ENCODE results near the gene ADAM11. TPM values are rescaled to one million over a fixed set of nuclear protein-coding genes. Genes with fewer than 3 reads are reported as not detected.
A peak's percentile ranks its signal among the peaks of the same experiment; 100 is the strongest.

The ADAM11 gene
- total and polyA plus RNA-seq, 2 of the 13 experiments (the other 11 are each of a cell fraction or from before 2014, with no cell fraction given) = 0.38 to 0.91 TPM

DNA sequence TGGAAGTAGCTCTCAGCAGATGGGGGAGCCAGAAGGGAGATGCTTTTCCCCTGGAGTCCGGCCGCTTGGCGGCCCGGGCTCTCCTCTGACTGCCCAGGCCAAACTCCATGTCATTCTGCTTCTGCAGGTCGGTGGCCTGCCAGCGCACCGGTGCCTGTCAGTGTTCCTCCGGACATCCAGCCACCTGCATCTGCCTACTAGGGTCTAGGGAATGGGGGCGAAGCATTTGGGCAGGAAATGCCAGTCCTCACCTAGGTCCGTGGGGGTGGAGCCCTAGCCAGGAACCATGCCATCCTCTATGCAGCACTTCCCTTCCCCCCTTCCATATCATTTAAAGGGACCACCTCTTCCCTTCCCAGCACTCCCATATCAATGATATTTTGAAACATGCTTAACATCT, 37.1 kb downstream of the ADAM11 start:
- 42% methylated on average over 6 of the region's 10 CpGs for WGBS (ENCODE audit: low lambda C conversion rate)
- FAIRE-seq (no peak), DNase-seq (ENCODE audit: low spot score) (no peak), ATAC-seq (peak; percentile 38; the same call in 1 of the 3 replicates)
- TF ChIP-seq, protein P1, sequence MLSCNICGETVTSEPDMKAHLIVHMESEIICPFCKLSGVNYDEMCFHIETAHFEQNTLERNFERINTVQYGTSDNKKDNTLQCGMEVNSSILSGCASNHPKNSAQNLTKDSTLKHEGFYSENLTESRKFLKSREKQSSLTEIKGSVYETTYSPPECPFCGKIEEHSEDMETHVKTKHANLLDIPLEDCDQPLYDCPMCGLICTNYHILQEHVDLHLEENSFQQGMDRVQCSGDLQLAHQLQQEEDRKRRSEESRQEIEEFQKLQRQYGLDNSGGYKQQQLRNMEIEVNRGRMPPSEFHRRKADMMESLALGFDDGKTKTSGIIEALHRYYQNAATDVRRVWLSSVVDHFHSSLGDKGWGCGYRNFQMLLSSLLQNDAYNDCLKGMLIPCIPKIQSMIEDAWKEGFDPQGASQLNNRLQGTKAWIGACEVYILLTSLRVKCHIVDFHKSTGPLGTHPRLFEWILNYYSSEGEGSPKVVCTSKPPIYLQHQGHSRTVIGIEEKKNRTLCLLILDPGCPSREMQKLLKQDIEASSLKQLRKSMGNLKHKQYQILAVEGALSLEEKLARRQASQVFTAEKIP (CRISPR knock-in tag; IDR thresholded peaks at IDR 0.05; ENCODE audit: borderline replicate concordance) = no peak
- TF ChIP-seq RBM39 (IDR thresholded peaks at IDR 0.05; ENCODE audit: low read depth, low read length, poor library complexity, severe bottlenecking) (no peak), CBFB (CRISPR knock-in tag; IDR thresholded peaks at IDR 0.05) (no peak), ZNF629 (CRISPR knock-in tag; conservative IDR thresholded peaks at IDR 0.05) (no peak), AHDC1 (CRISPR knock-in tag; IDR thresholded peaks at IDR 0.05; ENCODE audit: borderline replicate concordance) (no peak)
- TF ChIP-seq, protein P2, sequence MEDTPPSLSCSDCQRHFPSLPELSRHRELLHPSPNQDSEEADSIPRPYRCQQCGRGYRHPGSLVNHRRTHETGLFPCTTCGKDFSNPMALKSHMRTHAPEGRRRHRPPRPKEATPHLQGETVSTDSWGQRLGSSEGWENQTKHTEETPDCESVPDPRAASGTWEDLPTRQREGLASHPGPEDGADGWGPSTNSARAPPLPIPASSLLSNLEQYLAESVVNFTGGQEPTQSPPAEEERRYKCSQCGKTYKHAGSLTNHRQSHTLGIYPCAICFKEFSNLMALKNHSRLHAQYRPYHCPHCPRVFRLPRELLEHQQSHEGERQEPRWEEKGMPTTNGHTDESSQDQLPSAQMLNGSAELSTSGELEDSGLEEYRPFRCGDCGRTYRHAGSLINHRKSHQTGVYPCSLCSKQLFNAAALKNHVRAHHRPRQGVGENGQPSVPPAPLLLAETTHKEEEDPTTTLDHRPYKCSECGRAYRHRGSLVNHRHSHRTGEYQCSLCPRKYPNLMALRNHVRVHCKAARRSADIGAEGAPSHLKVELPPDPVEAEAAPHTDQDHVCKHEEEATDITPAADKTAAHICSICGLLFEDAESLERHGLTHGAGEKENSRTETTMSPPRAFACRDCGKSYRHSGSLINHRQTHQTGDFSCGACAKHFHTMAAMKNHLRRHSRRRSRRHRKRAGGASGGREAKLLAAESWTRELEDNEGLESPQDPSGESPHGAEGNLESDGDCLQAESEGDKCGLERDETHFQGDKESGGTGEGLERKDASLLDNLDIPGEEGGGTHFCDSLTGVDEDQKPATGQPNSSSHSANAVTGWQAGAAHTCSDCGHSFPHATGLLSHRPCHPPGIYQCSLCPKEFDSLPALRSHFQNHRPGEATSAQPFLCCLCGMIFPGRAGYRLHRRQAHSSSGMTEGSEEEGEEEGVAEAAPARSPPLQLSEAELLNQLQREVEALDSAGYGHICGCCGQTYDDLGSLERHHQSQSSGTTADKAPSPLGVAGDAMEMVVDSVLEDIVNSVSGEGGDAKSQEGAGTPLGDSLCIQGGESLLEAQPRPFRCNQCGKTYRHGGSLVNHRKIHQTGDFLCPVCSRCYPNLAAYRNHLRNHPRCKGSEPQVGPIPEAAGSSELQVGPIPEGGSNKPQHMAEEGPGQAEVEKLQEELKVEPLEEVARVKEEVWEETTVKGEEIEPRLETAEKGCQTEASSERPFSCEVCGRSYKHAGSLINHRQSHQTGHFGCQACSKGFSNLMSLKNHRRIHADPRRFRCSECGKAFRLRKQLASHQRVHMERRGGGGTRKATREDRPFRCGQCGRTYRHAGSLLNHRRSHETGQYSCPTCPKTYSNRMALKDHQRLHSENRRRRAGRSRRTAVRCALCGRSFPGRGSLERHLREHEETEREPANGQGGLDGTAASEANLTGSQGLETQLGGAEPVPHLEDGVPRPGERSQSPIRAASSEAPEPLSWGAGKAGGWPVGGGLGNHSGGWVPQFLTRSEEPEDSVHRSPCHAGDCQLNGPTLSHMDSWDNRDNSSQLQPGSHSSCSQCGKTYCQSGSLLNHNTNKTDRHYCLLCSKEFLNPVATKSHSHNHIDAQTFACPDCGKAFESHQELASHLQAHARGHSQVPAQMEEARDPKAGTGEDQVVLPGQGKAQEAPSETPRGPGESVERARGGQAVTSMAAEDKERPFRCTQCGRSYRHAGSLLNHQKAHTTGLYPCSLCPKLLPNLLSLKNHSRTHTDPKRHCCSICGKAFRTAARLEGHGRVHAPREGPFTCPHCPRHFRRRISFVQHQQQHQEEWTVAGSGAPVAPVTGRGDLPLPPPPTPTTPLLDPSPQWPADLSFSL (CRISPR knock-in tag; IDR thresholded peaks at IDR 0.05) = no peak
- TF ChIP-seq, protein P3, sequence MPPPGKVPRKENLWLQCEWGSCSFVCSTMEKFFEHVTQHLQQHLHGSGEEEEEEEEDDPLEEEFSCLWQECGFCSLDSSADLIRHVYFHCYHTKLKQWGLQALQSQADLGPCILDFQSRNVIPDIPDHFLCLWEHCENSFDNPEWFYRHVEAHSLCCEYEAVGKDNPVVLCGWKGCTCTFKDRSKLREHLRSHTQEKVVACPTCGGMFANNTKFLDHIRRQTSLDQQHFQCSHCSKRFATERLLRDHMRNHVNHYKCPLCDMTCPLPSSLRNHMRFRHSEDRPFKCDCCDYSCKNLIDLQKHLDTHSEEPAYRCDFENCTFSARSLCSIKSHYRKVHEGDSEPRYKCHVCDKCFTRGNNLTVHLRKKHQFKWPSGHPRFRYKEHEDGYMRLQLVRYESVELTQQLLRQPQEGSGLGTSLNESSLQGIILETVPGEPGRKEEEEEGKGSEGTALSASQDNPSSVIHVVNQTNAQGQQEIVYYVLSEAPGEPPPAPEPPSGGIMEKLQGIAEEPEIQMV (CRISPR knock-in tag; IDR thresholded peaks at IDR 0.05; ENCODE audit: low read depth) = 0 out of 2 replicates have a peak, but pooled peaks have one; percentile 31
- BruUV-seq (replicated peaks) = no TSS peak
- POLR2A ChIA-PET = no interaction called here
- no peak overlapping the region for H3K27ac ChIP-seq (ENCODE audit: extremely low read length, insufficient read depth, low read length)
- no peak overlapping the region for H3K4me3 ChIP-seq (replicated peaks in 1 of 3; ENCODE audit: insufficient read depth in 1 of 3, low read depth in 2 of 3, low read length in 3 of 3)
- no peaks in the 10 kb centered on the region for H3K79me2 ChIP-seq (ENCODE audit: insufficient read depth, low read length)
- H3K4me2 ChIP-seq (ENCODE audit: low read depth, low read length) = no peak overlapping the region
- no peak overlapping the region for H2AFZ ChIP-seq (ENCODE audit: low read length)
- no peak overlapping the region for H3K9ac ChIP-seq (ENCODE audit: insufficient read depth, low read depth, low read length)
- H3K36me3 ChIP-seq (replicated peaks in 1 of 2; ENCODE audit: control insufficient read depth in 1 of 2, insufficient read depth in 2 of 2, low read length in 2 of 2) = no peaks in the 10 kb centered on the region
- CTCF ChIA-PET (ENCODE audit: low intra/inter-chr PET ratio, low total read pairs) = no interaction called here
- peaks cover 22% of the 10 kb centered on the region for H3K4me1 ChIP-seq (ENCODE audit: insufficient read depth, low read length)
- intact Hi-C loops (cut with micrococcal nuclease; ENCODE audit: unreplicated experiment) = no loop called here
- H4K20me1 ChIP-seq (ENCODE audit: insufficient read depth, low read length) = no peaks in the 10 kb centered on the region
- in situ Hi-C loops (cut with HindIII; ENCODE audit: extremely low pct_ligation_motif_present, low pct_unique_long_range_greater_than_20kb) = loop anchor here (25.0 kb wide), 1 partner anchor 216 kb away; no protein-coding TSS in a partner anchor
- peaks cover 0 to 3% of the 10 kb centered on the region in 2 experiments; a peak in 2 of 5 replicates for H3K27me3 ChIP-seq (ENCODE audit: control insufficient read depth in 1 of 2, insufficient read depth in 2 of 2, low read length in 2 of 2)
- H3K9me3 ChIP-seq (ENCODE audit: low read length) = no peaks in the 10 kb centered on the region
